WTC11 (cell line): Measurements from ENCODE around the gene MMP11.

Experiments
- ETV6 ChIP-seq: sonication (generic); formaldehyde crosslinking; IDR thresholded peaks from 2 replicates; pipeline ENCODE4 v1.8.1; 2022; ENCODE audit warnings: mild to moderate bottlenecking, missing genetic modification reagents
- FOXJ3 ChIP-seq: sonication (generic); formaldehyde crosslinking; IDR thresholded peaks from 2 replicates; pipeline ENCODE4 v1.9.0; 2021; ENCODE audit warnings: missing genetic modification reagents, mild to moderate bottlenecking, borderline replicate concordance
- NFE2L1 ChIP-seq: sonication (generic); formaldehyde crosslinking; IDR thresholded peaks from 2 replicates; pipeline ENCODE4 v1.8.1; 2023; ENCODE audit warnings: missing genetic modification reagents
- PRRX2 ChIP-seq: fragments of 250-450 bp; sonication (Bioruptor Pico); IDR thresholded peaks from 2 replicates; pipeline ENCODE4 v1.8.0; 2021; ENCODE audit warnings: mild to moderate bottlenecking
- RELA ChIP-seq: sonication (generic); formaldehyde crosslinking; IDR thresholded peaks from 2 replicates; pipeline ENCODE4 v1.8.1; 2022; ENCODE audit warnings: missing genetic modification reagents, mild to moderate bottlenecking, borderline replicate concordance
- TF ChIP-seq, protein P1 (sequence below): fragments of 200-600 bp; IDR thresholded peaks from 2 replicates; pipeline ENCODE4 v1.8.0; 2022; ENCODE audit warnings: antibody characterized with exemption
- TF ChIP-seq, protein P2 (sequence below): sonication (generic); formaldehyde crosslinking; IDR thresholded peaks from 2 replicates; pipeline ENCODE4 v1.8.0; 2022; ENCODE audit warnings: missing genetic modification reagents
- TF ChIP-seq, protein P3 (sequence below): sonication (generic); formaldehyde crosslinking; IDR thresholded peaks from 2 replicates; pipeline ENCODE4 v1.8.1; 2023; ENCODE audit warnings: mild to moderate bottlenecking, missing genetic modification reagents

DNA sequence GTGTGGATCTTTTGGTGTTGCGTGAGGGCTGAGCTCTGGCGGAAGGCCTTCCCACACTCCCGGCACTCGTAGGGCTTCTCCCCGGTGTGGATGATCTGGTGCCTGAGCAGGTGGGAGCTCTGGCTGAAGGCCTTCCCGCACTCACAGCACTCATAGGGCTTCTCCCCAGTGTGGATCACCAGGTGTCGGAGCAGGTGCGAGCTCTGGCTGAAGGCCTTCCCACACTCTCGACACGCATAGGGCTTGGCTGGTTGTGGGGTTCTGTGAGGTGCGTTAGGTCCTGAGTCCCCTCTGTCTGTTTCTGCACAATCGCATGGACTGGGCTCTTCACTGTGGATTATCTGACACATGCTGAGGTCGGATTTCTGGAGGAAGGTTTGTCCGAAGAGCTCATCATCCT is 28.2 kb upstream of the MMP11 start:
- TF ChIP-seq, protein P1, sequence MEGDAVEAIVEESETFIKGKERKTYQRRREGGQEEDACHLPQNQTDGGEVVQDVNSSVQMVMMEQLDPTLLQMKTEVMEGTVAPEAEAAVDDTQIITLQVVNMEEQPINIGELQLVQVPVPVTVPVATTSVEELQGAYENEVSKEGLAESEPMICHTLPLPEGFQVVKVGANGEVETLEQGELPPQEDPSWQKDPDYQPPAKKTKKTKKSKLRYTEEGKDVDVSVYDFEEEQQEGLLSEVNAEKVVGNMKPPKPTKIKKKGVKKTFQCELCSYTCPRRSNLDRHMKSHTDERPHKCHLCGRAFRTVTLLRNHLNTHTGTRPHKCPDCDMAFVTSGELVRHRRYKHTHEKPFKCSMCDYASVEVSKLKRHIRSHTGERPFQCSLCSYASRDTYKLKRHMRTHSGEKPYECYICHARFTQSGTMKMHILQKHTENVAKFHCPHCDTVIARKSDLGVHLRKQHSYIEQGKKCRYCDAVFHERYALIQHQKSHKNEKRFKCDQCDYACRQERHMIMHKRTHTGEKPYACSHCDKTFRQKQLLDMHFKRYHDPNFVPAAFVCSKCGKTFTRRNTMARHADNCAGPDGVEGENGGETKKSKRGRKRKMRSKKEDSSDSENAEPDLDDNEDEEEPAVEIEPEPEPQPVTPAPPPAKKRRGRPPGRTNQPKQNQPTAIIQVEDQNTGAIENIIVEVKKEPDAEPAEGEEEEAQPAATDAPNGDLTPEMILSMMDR = no peak
- TF ChIP-seq RELA (CRISPR knock-in tag) (no peak), PRRX2 (no peak), FOXJ3 (no peak), NFE2L1 (CRISPR knock-in tag) (no peak), ETV6 (CRISPR knock-in tag) (no peak)
- TF ChIP-seq, protein P2, sequence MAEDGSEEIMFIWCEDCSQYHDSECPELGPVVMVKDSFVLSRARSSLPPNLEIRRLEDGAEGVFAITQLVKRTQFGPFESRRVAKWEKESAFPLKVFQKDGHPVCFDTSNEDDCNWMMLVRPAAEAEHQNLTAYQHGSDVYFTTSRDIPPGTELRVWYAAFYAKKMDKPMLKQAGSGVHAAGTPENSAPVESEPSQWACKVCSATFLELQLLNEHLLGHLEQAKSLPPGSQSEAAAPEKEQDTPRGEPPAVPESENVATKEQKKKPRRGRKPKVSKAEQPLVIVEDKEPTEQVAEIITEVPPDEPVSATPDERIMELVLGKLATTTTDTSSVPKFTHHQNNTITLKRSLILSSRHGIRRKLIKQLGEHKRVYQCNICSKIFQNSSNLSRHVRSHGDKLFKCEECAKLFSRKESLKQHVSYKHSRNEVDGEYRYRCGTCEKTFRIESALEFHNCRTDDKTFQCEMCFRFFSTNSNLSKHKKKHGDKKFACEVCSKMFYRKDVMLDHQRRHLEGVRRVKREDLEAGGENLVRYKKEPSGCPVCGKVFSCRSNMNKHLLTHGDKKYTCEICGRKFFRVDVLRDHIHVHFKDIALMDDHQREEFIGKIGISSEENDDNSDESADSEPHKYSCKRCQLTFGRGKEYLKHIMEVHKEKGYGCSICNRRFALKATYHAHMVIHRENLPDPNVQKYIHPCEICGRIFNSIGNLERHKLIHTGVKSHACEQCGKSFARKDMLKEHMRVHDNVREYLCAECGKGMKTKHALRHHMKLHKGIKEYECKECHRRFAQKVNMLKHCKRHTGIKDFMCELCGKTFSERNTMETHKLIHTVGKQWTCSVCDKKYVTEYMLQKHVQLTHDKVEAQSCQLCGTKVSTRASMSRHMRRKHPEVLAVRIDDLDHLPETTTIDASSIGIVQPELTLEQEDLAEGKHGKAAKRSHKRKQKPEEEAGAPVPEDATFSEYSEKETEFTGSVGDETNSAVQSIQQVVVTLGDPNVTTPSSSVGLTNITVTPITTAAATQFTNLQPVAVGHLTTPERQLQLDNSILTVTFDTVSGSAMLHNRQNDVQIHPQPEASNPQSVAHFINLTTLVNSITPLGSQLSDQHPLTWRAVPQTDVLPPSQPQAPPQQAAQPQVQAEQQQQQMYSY (CRISPR knock-in tag) = no peak
- TF ChIP-seq, protein P3, sequence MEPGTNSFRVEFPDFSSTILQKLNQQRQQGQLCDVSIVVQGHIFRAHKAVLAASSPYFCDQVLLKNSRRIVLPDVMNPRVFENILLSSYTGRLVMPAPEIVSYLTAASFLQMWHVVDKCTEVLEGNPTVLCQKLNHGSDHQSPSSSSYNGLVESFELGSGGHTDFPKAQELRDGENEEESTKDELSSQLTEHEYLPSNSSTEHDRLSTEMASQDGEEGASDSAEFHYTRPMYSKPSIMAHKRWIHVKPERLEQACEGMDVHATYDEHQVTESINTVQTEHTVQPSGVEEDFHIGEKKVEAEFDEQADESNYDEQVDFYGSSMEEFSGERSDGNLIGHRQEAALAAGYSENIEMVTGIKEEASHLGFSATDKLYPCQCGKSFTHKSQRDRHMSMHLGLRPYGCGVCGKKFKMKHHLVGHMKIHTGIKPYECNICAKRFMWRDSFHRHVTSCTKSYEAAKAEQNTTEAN (CRISPR knock-in tag) = no peak
